CD14-positive monocyte (primary cell): ENCODE results near the gene BICRAL. TPM values are rescaled to one million over a fixed set of nuclear protein-coding genes. Genes with fewer than 3 reads are reported as not detected.

ENCODE experiments used
- DNase-seq, 3 donors: peaks; one replicate each; pipeline ENCODE4 v3.0.0-alpha.2; 2011 to 2022
- H2AFZ ChIP-seq: 2 replicates; pipeline ENCODE4 v1.6.0; 2012; ENCODE audit warnings: mild to moderate bottlenecking, low read depth, low read length, inconsistent platforms; ENCODE audit not compliant: insufficient read depth, poor library complexity, severe bottlenecking
- H3K27ac ChIP-seq, 2 donors: 1 replicate in 1 of 2; 2 replicates in 1 of 2; pipeline ENCODE4 v1.5.1; 2012 to 2013; ENCODE audit warnings: low read length in 2 of 2, control low read depth in 1 of 2, inconsistent platforms in 1 of 2, low read depth in 1 of 2, mild to moderate bottlenecking in 1 of 2
- H3K27me3 ChIP-seq, 2 donors: one replicate each; pipeline versions ENCODE4 v1.6.0 to v1.6.1; 2011 to 2013; ENCODE audit warnings: low read length in 2 of 2; ENCODE audit not compliant: control insufficient read depth in 2 of 2, insufficient read depth in 2 of 2
- H3K36me3 ChIP-seq, 2 donors: replicated peaks in 1 of 2; 1 replicate in 1 of 2; 2 replicates in 1 of 2; pipeline versions ENCODE4 v1.5.1 to v1.6.1; 2012 to 2013; ENCODE audit warnings: low read length in 2 of 2, control low read depth in 1 of 2, inconsistent platforms in 1 of 2, mild to moderate bottlenecking in 1 of 2; ENCODE audit not compliant: insufficient read depth in 2 of 2, control insufficient read depth in 1 of 2
- H3K4me1 ChIP-seq, 2 donors: 1 replicate in 1 of 2; 2 replicates in 1 of 2; pipeline versions ENCODE4 v1.5.1 to v1.6.1; 2012 to 2013; ENCODE audit warnings: low read length in 2 of 2, control low read depth in 1 of 2, inconsistent platforms in 1 of 2, mild to moderate bottlenecking in 1 of 2, moderate library complexity in 1 of 2; ENCODE audit not compliant: insufficient read depth in 2 of 2, control insufficient read depth in 1 of 2
- H3K4me2 ChIP-seq: replicated peaks from 2 replicates; pipeline ENCODE3; 2012; ENCODE audit warnings: low read length, moderate library complexity, mild to moderate bottlenecking; ENCODE audit not compliant: poor library complexity, severe bottlenecking; ENCODE audit errors: extremely low read depth
- H3K4me3 ChIP-seq, 3 experiments: fragments of 200-600 bp in 1 of 3; sonication (generic) in 1 of 3; replicated peaks in 1 of 3; 1 replicate in 2 of 3; 2 replicates in 1 of 3; pipeline ENCODE4 v1.5.1; 2011 to 2013; ENCODE audit warnings: low read length in 3 of 3, mild to moderate bottlenecking in 3 of 3, control low read depth in 2 of 3, low read depth in 2 of 3, inconsistent platforms in 1 of 3, moderate library complexity in 1 of 3
- H3K79me2 ChIP-seq: 2 replicates; pipeline ENCODE4 v1.6.0; 2012; ENCODE audit warnings: mild to moderate bottlenecking, control low read depth, inconsistent platforms, low read length, moderate library complexity; ENCODE audit not compliant: insufficient read depth
- H3K9ac ChIP-seq: 2 replicates; pipeline ENCODE4 v1.6.0; 2017; ENCODE audit warnings: low read length, mild to moderate bottlenecking; ENCODE audit not compliant: insufficient read depth, poor library complexity, severe bottlenecking
- H3K9me3 ChIP-seq, 2 donors: replicated peaks in 1 of 2; 1 replicate in 1 of 2; 2 replicates in 1 of 2; pipeline versions ENCODE4 v1.5.1 to v1.6.1; 2012 to 2013; ENCODE audit warnings: low read length in 2 of 2, control low read depth in 1 of 2; ENCODE audit not compliant: control insufficient read depth in 1 of 2, insufficient read depth in 1 of 2
- H4K20me1 ChIP-seq: 2 replicates; pipeline ENCODE4 v1.6.0; 2012; ENCODE audit warnings: mild to moderate bottlenecking, low read length, control low read depth, moderate library complexity; ENCODE audit not compliant: insufficient read depth
- H3K27ac Mint-ChIP-seq, 7 donors: one replicate each; pipeline ENCODE4 v1.8.0; 2020; ENCODE audit warnings: mild to moderate bottlenecking in 7 of 7, mixed read lengths in 7 of 7, moderate library complexity in 6 of 7, inconsistent platforms in 2 of 7
- H3K27me3 Mint-ChIP-seq, 3 donors: one replicate each; pipeline ENCODE4 v1.8.0; 2021 to 2022; ENCODE audit warnings: low read depth in 3 of 3, mild to moderate bottlenecking in 3 of 3, mixed read lengths in 3 of 3, moderate library complexity in 3 of 3, inconsistent platforms in 1 of 3
- H3K36me3 Mint-ChIP-seq, 2 donors: one replicate each; pipeline ENCODE4 v1.8.0; 2020; ENCODE audit warnings: mixed read lengths in 2 of 2, inconsistent platforms in 1 of 2, mild to moderate bottlenecking in 1 of 2
- H3K4me1 Mint-ChIP-seq: one replicate; pipeline ENCODE4 v1.8.0; 2020; ENCODE audit warnings: mild to moderate bottlenecking, mixed read lengths
- H3K4me3 Mint-ChIP-seq, 2 donors: one replicate each; pipeline ENCODE4 v1.8.0; 2020; ENCODE audit warnings: mild to moderate bottlenecking in 2 of 2, mixed read lengths in 2 of 2, moderate library complexity in 1 of 2
- H3K9me3 Mint-ChIP-seq, 7 donors: one replicate each; pipeline ENCODE4 v1.8.0; 2020 to 2022; ENCODE audit warnings: mixed read lengths in 7 of 7, mild to moderate bottlenecking in 6 of 7, moderate library complexity in 6 of 7, inconsistent platforms in 2 of 7
- CTCF ChIP-seq: fragments of 200-600 bp; IDR thresholded peaks from one replicate; pipeline ENCODE4 v1.8.0; 2022; ENCODE audit warnings: antibody characterized with exemption, mild to moderate bottlenecking
- WGBS: methylation state at CpG from one replicate; pipeline ENCODE4 v1.1.5; 2013; ENCODE audit warnings: missing lambda C conversion rate; ENCODE audit not compliant: insufficient coverage; 5-methylcytosine and 5-hydroxymethylcytosine counted together
- intact Hi-C, 2 donors: fragments of 100-400 bp; cut with micrococcal nuclease; formaldehyde crosslinking; loops; one replicate each; pipeline versions ENCODE4 v1.15.0 to v1.15.1; 2023
- polyA plus RNA-seq, 3 donors: library from polyadenylated mRNA; depleted of rRNA in 1 of 3; unstranded in 2 of 3; stranded (reverse) in 1 of 3; fragments of 300-500 nt in 2 of 3; fragments of >200 nt in 1 of 3; fragmentation: Illumina TruSeq in 2 of 3; gene quantifications; 1 replicate in 2 of 3; 2 replicates in 1 of 3; pipeline ENCODE4 v1.2.3, GENCODE V29; 2012 to 2021

The BICRAL gene
- polyA plus RNA-seq, 3 donors: 1.6 to 14.6 (median 2.2) TPM

GRCh38 chr6:42817907-42818306 is 36.1 kb downstream of the BICRAL start:
- intact Hi-C loops: no loop called here
- Histone ChIP-seq H2AFZ (no peak overlapping the region), H3K79me2 (no peaks in the 10 kb centered on the region), H3K9me3 (no peaks in the 10 kb centered on the region), H3K4me2 (no peak overlapping the region), H3K27ac (no peak overlapping the region), H3K9ac (no peak overlapping the region), H3K4me1 (peaks cover 0 to 4% of the 10 kb centered on the region in 2 donors), H3K4me3 (no peak overlapping the region), H3K27me3 (no peaks in the 10 kb centered on the region), H3K36me3 (peaks cover 9 to 26% of the 10 kb centered on the region in 2 donors), H4K20me1 (peaks cover 35% of the 10 kb centered on the region)
- no peak for TF ChIP-seq CTCF
- no peaks in the 10 kb centered on the region for H3K27me3 Mint-ChIP-seq
- H3K9me3 Mint-ChIP-seq: no peaks in the 10 kb centered on the region
- no peak for DNase-seq
- H3K4me1 Mint-ChIP-seq: peaks cover 6% of the 10 kb centered on the region
- H3K36me3 Mint-ChIP-seq: peaks cover 25 to 35% of the 10 kb centered on the region in 2 donors
- no peak overlapping the region for H3K4me3 Mint-ChIP-seq
- H3K27ac Mint-ChIP-seq: no peak overlapping the region

GRCh38 chr6:42818416-42818815 is 36.6 kb downstream of the BICRAL start:
- Mint-ChIP-seq H3K4me3 (no peak overlapping the region), H3K4me1 (peaks cover 6% of the 10 kb centered on the region), H3K9me3 (no peaks in the 10 kb centered on the region), H3K36me3 (peaks cover 25 to 39% of the 10 kb centered on the region in 2 donors), H3K27ac (no peak overlapping the region), H3K27me3 (no peaks in the 10 kb centered on the region)
- H3K9ac ChIP-seq: no peak overlapping the region
- H3K27ac ChIP-seq: no peak overlapping the region
- H3K4me3 ChIP-seq: no peak overlapping the region
- intact Hi-C loops: no loop called here
- H2AFZ ChIP-seq: no peak overlapping the region
- H3K79me2 ChIP-seq: no peaks in the 10 kb centered on the region
- H3K4me1 ChIP-seq: peaks cover 0 to 4% of the 10 kb centered on the region in 2 donors
- no peak for TF ChIP-seq CTCF
- H3K4me2 ChIP-seq: no peak overlapping the region
- H3K27me3 ChIP-seq: no peaks in the 10 kb centered on the region
- peaks cover 14 to 32% of the 10 kb centered on the region in 2 donors for H3K36me3 ChIP-seq
- no CpG with 5 or more reads among the region's 2 CpGs for WGBS
- no peaks in the 10 kb centered on the region for H3K9me3 ChIP-seq
- peaks cover 34% of the 10 kb centered on the region for H4K20me1 ChIP-seq
- no peak for DNase-seq
